ENCODE measurements around the gene ADCY5.

The ADCY5 gene

GRCh38 chr3:123394391-123395020, 54.4 kb downstream of the ADCY5 start:
- no peak for TF ChIP-seq CTCF (IDR thresholded peaks at IDR 0.05; ENCODE audit: borderline replicate concordance, insufficient read depth, low read depth, low read length)
- no peak overlapping the region for H3K4me3 ChIP-seq (ENCODE audit: low read depth, low read length)

GRCh38 chr3:123392871-123393620, 55.8 kb downstream of the ADCY5 start:
- no peak for TF ChIP-seq CTCF (IDR thresholded peaks at IDR 0.05; ENCODE audit: borderline replicate concordance, insufficient read depth, low read depth, low read length)
- H3K4me3 ChIP-seq (ENCODE audit: low read depth, low read length) = no peak overlapping the region

GRCh38 chr3:123392368-123392767, 56.5 kb downstream of the ADCY5 start:
- TF ChIP-seq CTCF (IDR thresholded peaks at IDR 0.05; ENCODE audit: borderline replicate concordance, insufficient read depth, low read depth, low read length) = no peak
- H3K4me3 ChIP-seq (ENCODE audit: low read depth, low read length) = no peak overlapping the region

GRCh38 chr3:123390865-123391600, 57.9 kb downstream of the ADCY5 start:
- H3K4me3 ChIP-seq (ENCODE audit: low read depth, low read length) = no peak overlapping the region
- no peak for TF ChIP-seq CTCF (IDR thresholded peaks at IDR 0.05; ENCODE audit: borderline replicate concordance, insufficient read depth, low read depth, low read length)

GRCh38 chr3:123389628-123389918, 59.3 kb downstream of the ADCY5 start:
- no peak overlapping the region for H3K4me3 ChIP-seq (ENCODE audit: low read depth, low read length)
- no peak for TF ChIP-seq CTCF (IDR thresholded peaks at IDR 0.05; ENCODE audit: borderline replicate concordance, insufficient read depth, low read depth, low read length)

GRCh38 chr3:123388811-123389627, 59.9 kb downstream of the ADCY5 start:
- H3K4me3 ChIP-seq (ENCODE audit: low read depth, low read length) = no peak overlapping the region
- no peak for TF ChIP-seq CTCF (IDR thresholded peaks at IDR 0.05; ENCODE audit: borderline replicate concordance, insufficient read depth, low read depth, low read length)
